K562 (cell line): Measurements from ENCODE around the gene DDAH2. TPM values are rescaled to one million over a fixed set of nuclear protein-coding genes. Genes with fewer than 3 reads are reported as not detected.
A peak's percentile ranks its signal among the peaks of the same experiment; 100 is the strongest.

Experiments
- ATF1 ChIP-seq, 2 experiments: fragments of 450-650 bp in 1 of 2; IDR thresholded peaks; 2 replicates each; pipeline ENCODE4 v1.6.1; 2016; ENCODE audit warnings: missing compliant biosample characterization in 1 of 2, missing genetic modification characterization in 1 of 2
- BHLHE40 ChIP-seq: IDR thresholded peaks from 2 replicates; pipeline ENCODE4 v1.6.1; 2011; ENCODE audit warnings: low read length, improper control_type of control experiment
- BRD4 ChIP-seq: fragments of 200-600 bp; sonication (generic); IDR thresholded peaks from 2 replicates; pipeline ENCODE4 v1.6.1; 2017; ENCODE audit warnings: inconsistent platforms
- CREB1 ChIP-seq, 2 experiments: sonication (generic) in 1 of 2; formaldehyde crosslinking in 1 of 2; IDR thresholded peaks; 2 replicates each; pipeline versions ENCODE4 v1.6.1 to v1.8.0; 2012 to 2022; ENCODE audit warnings: inconsistent platforms in 1 of 2, mild to moderate bottlenecking in 1 of 2, missing genetic modification reagents in 1 of 2, moderate library complexity in 1 of 2
- DNMT1 ChIP-seq: fragments of 450-650 bp; IDR thresholded peaks from 2 replicates; pipeline ENCODE4 v1.6.1; 2016; ENCODE audit warnings: antibody characterized with exemption, mild to moderate bottlenecking
- FOXM1 ChIP-seq, 2 experiments: fragments of 450-650 bp in 1 of 2; sonication (generic) in 1 of 2; formaldehyde crosslinking in 1 of 2; IDR thresholded peaks; 2 replicates each; pipeline versions ENCODE4 v1.6.1 to v1.9.0; 2017 to 2022; ENCODE audit warnings: low read depth in 2 of 2, mild to moderate bottlenecking in 2 of 2, missing genetic modification reagents in 1 of 2, moderate library complexity in 1 of 2
- HDAC3 ChIP-seq: fragments of 450-650 bp; IDR thresholded peaks from 2 replicates; pipeline ENCODE4 v1.6.1; 2018; ENCODE audit warnings: borderline replicate concordance, mild to moderate bottlenecking, moderate library complexity; ENCODE audit not compliant: partially characterized antibody
- HEY1 ChIP-seq: fragments of 250-450 bp; sonication (Bioruptor Pico); IDR thresholded peaks from 2 replicates; pipeline ENCODE4 v1.5.0; 2020; ENCODE audit warnings: mild to moderate bottlenecking, moderate library complexity, borderline replicate concordance
- KAT7 ChIP-seq: sonication (generic); formaldehyde crosslinking; IDR thresholded peaks from 2 replicates; pipeline ENCODE4 v1.8.0; 2022; ENCODE audit warnings: missing genetic modification reagents, mild to moderate bottlenecking, borderline replicate concordance
- NEUROD1 ChIP-seq: fragments of 150-350 bp; IDR thresholded peaks from 2 replicates; pipeline ENCODE4 v1.6.1; 2014; ENCODE audit warnings: borderline replicate concordance, low read length, low read depth; ENCODE audit not compliant: partially characterized antibody
- PHF8 ChIP-seq: fragments of 200-600 bp; sonication (generic); IDR thresholded peaks from 2 replicates; pipeline ENCODE4 v1.6.1; 2012; ENCODE audit warnings: mixed run types, mild to moderate bottlenecking, inconsistent platforms, low read length, moderate library complexity, borderline replicate concordance
- RFX7 ChIP-seq: fragments of 250-450 bp; sonication (Bioruptor Pico); IDR thresholded peaks from 2 replicates; pipeline ENCODE4 v1.5.1; 2021; ENCODE audit warnings: mild to moderate bottlenecking
- TBL1XR1 ChIP-seq, 2 experiments: IDR thresholded peaks; 2 replicates each; pipeline ENCODE4 v1.6.1; 2012; ENCODE audit warnings: improper control_type of control experiment in 2 of 2, low read length in 2 of 2, mild to moderate bottlenecking in 1 of 2
- ZNF146 ChIP-seq: IDR thresholded peaks from one replicate; pipeline ENCODE4 v1.6.1; 2018; ENCODE audit warnings: missing compliant biosample characterization; ENCODE audit not compliant: unreplicated experiment
- ZNF644 ChIP-seq: fragments of 200-800 bp; sonication (Bioruptor generic); IDR thresholded peaks from 2 replicates; pipeline ENCODE4 v1.6.1; 2016; ENCODE audit warnings: low read depth, missing genetic modification characterization, missing compliant biosample characterization
- polyA plus RNA-seq, 8 experiments: library from polyadenylated mRNA; depleted of rRNA in 4 of 8; stranded (reverse) in 5 of 8; unstranded in 3 of 8; fragments of >200 nt; fragmentation: Nextera tagmentation in 2 of 8; fragmentation: Illumina TruSeq in 1 of 8; extraction: Ambion mirVana in 2 of 8; extraction: Trizol in 1 of 8; gene quantifications; 2 replicates each; pipeline versions ENCODE4 v1.2.1 to v1.2.3, GENCODE V29; 2011 to 2014; ENCODE audit warnings: inconsistent platforms in 1 of 8, missing spikeins in 1 of 8
- total RNA-seq, 7 experiments: library from RNA; depleted of rRNA in 6 of 7; stranded (reverse); fragments of >200 nt in 6 of 7; fragmentation: Illumina TruSeq in 2 of 7; extraction: Trizol in 2 of 7; gene quantifications; 2 replicates each; pipeline versions ENCODE4 v1.2.1 to v1.2.3, GENCODE V29; 2011 to 2021; ENCODE audit warnings: low replicate concordance in 1 of 7
- TF ChIP-seq, protein P1 (sequence below): fragments of 200-800 bp; sonication (Bioruptor generic); IDR thresholded peaks from 2 replicates; pipeline ENCODE4 v1.6.1; 2017; ENCODE audit warnings: missing genetic modification characterization, missing compliant biosample characterization
- TF ChIP-seq, protein P2 (sequence below): fragments of 200-800 bp; sonication (Bioruptor generic); IDR thresholded peaks from 2 replicates; pipeline ENCODE4 v1.6.1; 2016; ENCODE audit warnings: missing genetic modification characterization, missing compliant biosample characterization
- TF ChIP-seq, protein P3 (sequence below): IDR thresholded peaks from 2 replicates; pipeline ENCODE4 v1.6.1; 2014; ENCODE audit warnings: antibody characterized with exemption

The DDAH2 gene
- total and polyA plus RNA-seq, 9 of the 15 experiments (the other 6 are each of a cell fraction or from before 2014, with no cell fraction given), result 1.8 to 45.4 (median 21.4) TPM

DNA sequence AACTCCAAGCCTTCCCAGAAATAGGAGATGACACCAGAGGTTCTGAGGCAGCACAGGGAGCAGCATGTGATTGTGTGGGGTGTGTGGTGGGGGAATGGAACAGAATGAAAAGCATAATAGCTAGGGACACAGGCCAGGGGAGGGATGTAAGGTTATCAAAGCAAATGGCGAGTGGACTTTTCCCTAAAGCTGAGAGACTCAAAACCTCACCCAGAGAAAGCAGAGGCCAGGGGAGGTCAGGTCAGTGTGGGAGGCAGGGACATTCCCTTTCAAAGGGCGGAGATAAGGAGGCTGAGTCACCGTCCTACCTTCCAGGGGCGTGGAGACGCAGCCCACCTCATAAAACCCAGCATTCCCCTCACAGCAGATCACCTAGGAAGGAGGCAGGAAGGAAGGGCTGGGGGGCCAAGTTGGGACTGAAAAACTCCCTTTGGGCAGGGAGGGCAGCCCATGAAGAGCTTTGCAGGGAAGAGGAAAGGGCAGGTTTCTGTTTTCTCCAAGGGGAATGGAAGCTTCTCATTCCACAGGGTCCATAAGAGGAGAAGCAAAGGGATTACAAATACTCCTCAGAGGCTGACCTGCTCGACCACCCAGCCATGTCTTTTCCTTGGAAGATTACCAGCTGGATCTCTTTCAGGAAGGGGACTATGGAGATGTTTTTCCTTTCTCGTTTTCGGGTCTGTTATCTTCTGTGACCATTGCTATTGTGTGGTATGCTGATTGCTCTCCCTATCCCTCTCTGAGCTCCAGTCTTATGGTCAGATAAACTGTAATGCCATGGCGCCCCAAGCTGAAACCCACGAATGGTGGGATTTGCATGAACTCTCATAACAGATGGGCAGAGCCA, 38.6 kb downstream of the DDAH2 start (continued):
- TF ChIP-seq ZNF146 (CRISPR knock-in tag) (no peak), BHLHE40 (no peak; the same call in 1 of the 2 replicates), DNMT1 (peak; percentile 14), ATF1 (CRISPR knock-in tag; IDR thresholded peaks at IDR 0.05) (no peak), ATF1 (tag; IDR thresholded peaks at IDR 0.05) (peak; percentile 71), RFX7 (CRISPR knock-in tag) (no peak), KAT7 (CRISPR knock-in tag) (peak; percentile 94), ZNF644 (tag) (0 out of 2 replicates have a peak, but pooled peaks have one; percentile 17), PHF8 (peak; percentile 55; the same call in 1 of the 2 replicates), FOXM1 (IDR thresholded peaks at IDR 0.05; ENCODE audit: low read depth) (peak; percentile 65), FOXM1 (CRISPR knock-in tag; IDR thresholded peaks at IDR 0.05; ENCODE audit: low read depth) (no peak), NEUROD1 (peak; percentile 95), HEY1 (CRISPR knock-in tag) (0 out of 2 replicates have a peak, but pooled peaks have one; percentile 26), HDAC3 (no peak), TBL1XR1 (IDR thresholded peaks at IDR 0.05; ENCODE audit: low read length in 2 of 2) (peak in 1 of 2 experiments; percentile 92; a peak in 3 of 4 replicates), BRD4 (no peak), CREB1 (IDR thresholded peaks at IDR 0.05) (0 out of 2 replicates have a peak, but pooled peaks have one; percentile 30), CREB1 (CRISPR knock-in tag; IDR thresholded peaks at IDR 0.05) (0 out of 2 replicates have a peak, but pooled peaks have one; percentile 42)
- TF ChIP-seq, protein P1, sequence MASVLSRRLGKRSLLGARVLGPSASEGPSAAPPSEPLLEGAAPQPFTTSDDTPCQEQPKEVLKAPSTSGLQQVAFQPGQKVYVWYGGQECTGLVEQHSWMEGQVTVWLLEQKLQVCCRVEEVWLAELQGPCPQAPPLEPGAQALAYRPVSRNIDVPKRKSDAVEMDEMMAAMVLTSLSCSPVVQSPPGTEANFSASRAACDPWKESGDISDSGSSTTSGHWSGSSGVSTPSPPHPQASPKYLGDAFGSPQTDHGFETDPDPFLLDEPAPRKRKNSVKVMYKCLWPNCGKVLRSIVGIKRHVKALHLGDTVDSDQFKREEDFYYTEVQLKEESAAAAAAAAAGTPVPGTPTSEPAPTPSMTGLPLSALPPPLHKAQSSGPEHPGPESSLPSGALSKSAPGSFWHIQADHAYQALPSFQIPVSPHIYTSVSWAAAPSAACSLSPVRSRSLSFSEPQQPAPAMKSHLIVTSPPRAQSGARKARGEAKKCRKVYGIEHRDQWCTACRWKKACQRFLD (CRISPR knock-in tag), result no peak; the same call in 1 of the 2 replicates
- TF ChIP-seq, protein P2, sequence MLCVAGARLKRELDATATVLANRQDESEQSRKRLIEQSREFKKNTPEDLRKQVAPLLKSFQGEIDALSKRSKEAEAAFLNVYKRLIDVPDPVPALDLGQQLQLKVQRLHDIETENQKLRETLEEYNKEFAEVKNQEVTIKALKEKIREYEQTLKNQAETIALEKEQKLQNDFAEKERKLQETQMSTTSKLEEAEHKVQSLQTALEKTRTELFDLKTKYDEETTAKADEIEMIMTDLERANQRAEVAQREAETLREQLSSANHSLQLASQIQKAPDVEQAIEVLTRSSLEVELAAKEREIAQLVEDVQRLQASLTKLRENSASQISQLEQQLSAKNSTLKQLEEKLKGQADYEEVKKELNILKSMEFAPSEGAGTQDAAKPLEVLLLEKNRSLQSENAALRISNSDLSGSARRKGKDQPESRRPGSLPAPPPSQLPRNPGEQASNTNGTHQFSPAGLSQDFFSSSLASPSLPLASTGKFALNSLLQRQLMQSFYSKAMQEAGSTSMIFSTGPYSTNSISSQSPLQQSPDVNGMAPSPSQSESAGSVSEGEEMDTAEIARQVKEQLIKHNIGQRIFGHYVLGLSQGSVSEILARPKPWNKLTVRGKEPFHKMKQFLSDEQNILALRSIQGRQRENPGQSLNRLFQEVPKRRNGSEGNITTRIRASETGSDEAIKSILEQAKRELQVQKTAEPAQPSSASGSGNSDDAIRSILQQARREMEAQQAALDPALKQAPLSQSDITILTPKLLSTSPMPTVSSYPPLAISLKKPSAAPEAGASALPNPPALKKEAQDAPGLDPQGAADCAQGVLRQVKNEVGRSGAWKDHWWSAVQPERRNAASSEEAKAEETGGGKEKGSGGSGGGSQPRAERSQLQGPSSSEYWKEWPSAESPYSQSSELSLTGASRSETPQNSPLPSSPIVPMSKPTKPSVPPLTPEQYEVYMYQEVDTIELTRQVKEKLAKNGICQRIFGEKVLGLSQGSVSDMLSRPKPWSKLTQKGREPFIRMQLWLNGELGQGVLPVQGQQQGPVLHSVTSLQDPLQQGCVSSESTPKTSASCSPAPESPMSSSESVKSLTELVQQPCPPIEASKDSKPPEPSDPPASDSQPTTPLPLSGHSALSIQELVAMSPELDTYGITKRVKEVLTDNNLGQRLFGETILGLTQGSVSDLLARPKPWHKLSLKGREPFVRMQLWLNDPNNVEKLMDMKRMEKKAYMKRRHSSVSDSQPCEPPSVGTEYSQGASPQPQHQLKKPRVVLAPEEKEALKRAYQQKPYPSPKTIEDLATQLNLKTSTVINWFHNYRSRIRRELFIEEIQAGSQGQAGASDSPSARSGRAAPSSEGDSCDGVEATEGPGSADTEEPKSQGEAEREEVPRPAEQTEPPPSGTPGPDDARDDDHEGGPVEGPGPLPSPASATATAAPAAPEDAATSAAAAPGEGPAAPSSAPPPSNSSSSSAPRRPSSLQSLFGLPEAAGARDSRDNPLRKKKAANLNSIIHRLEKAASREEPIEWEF (CRISPR knock-in tag), result no peak
- TF ChIP-seq, protein P3, sequence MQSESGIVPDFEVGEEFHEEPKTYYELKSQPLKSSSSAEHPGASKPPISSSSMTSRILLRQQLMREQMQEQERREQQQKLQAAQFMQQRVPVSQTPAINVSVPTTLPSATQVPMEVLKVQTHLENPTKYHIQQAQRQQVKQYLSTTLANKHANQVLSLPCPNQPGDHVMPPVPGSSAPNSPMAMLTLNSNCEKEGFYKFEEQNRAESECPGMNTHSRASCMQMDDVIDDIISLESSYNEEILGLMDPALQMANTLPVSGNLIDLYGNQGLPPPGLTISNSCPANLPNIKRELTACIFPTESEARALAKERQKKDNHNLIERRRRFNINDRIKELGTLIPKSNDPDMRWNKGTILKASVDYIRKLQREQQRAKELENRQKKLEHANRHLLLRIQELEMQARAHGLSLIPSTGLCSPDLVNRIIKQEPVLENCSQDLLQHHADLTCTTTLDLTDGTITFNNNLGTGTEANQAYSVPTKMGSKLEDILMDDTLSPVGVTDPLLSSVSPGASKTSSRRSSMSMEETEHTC, result no peak; the same call in 1 of the 2 replicates
